NT2/D1 (cell line): ENCODE measurements around the gene OR5B21.

Source experiments
- DNase-seq: peaks from one replicate; pipeline ENCODE4 v3.0.0-alpha.2; 2011; ENCODE audit warnings: low read depth, low spot score
- H3K27me3 ChIP-seq: 2 replicates; pipeline ENCODE4 v1.6.0; 2011; ENCODE audit warnings: mild to moderate bottlenecking; ENCODE audit not compliant: insufficient read length, insufficient read depth
- H3K36me3 ChIP-seq: 2 replicates; pipeline ENCODE4 v1.6.1; 2011; ENCODE audit warnings: mild to moderate bottlenecking, low read length, mixed read lengths; ENCODE audit not compliant: insufficient read depth, insufficient read length
- H3K4me1 ChIP-seq: 2 replicates; pipeline ENCODE4 v1.5.1; 2011; ENCODE audit not compliant: insufficient read depth, insufficient read length
- H3K4me3 ChIP-seq: 2 replicates; pipeline ENCODE4 v1.5.1; 2011; ENCODE audit warnings: low read depth; ENCODE audit not compliant: insufficient read length
- H3K9ac ChIP-seq: 2 replicates; pipeline ENCODE4 v1.6.0; 2011; ENCODE audit warnings: low read depth; ENCODE audit not compliant: insufficient read length
- H3K9me3 ChIP-seq: 2 replicates; pipeline ENCODE4 v1.5.1; 2011; ENCODE audit warnings: mild to moderate bottlenecking, low read length; ENCODE audit not compliant: insufficient read depth
- SUZ12 ChIP-seq: IDR thresholded peaks from 2 replicates; pipeline ENCODE4 v1.6.1; 2011; ENCODE audit not compliant: insufficient read length, insufficient read depth; ENCODE audit errors: extremely low read depth
- YY1 ChIP-seq: IDR thresholded peaks from 2 replicates; pipeline ENCODE4 v1.6.1; 2011; ENCODE audit not compliant: insufficient read length, insufficient read depth
- ZNF274 ChIP-seq: IDR thresholded peaks from 2 replicates; pipeline ENCODE4 v1.6.1; 2011; ENCODE audit warnings: mild to moderate bottlenecking, low read depth, low read length

OR5B21 gene

GRCh38 chr11:58506935-58507334 lies 970 bp downstream of the OR5B21 start:
- no peak overlapping the region for H3K9ac ChIP-seq
- no peaks in the 10 kb centered on the region for H3K9me3 ChIP-seq
- no peak overlapping the region for H3K4me3 ChIP-seq
- H3K4me1 ChIP-seq, result no peaks in the 10 kb centered on the region
- H3K36me3 ChIP-seq, result no peaks in the 10 kb centered on the region
- no peak for DNase-seq
- no peaks in the 10 kb centered on the region for H3K27me3 ChIP-seq
- TF ChIP-seq SUZ12, result no peak
- no peak for TF ChIP-seq YY1
- no peak for TF ChIP-seq ZNF274

- TF ChIP-seq YY1, result no peak
- no peak for TF ChIP-seq SUZ12
- TF ChIP-seq ZNF274, result no peak
- H3K27me3 ChIP-seq, result no peaks in the 10 kb centered on the region
- no peak for DNase-seq
- H3K36me3 ChIP-seq, result no peaks in the 10 kb centered on the region
- no peak overlapping the region for H3K9ac ChIP-seq
- no peaks in the 10 kb centered on the region for H3K4me1 ChIP-seq
- no peaks in the 10 kb centered on the region for H3K9me3 ChIP-seq
- H3K4me3 ChIP-seq, result no peak overlapping the region
These were observed 2.1 kb downstream of the OR5B21 start for GRCh38 chr11:58505849-58506248.

- no peaks in the 10 kb centered on the region for H3K4me1 ChIP-seq
- no peak for DNase-seq
- H3K9me3 ChIP-seq, result no peaks in the 10 kb centered on the region
- no peaks in the 10 kb centered on the region for H3K27me3 ChIP-seq
- no peaks in the 10 kb centered on the region for H3K36me3 ChIP-seq
- no peak overlapping the region for H3K4me3 ChIP-seq
- TF ChIP-seq SUZ12 (no peak), ZNF274 (no peak), YY1 (no peak)
- H3K9ac ChIP-seq, result no peak overlapping the region
These were observed 3.7 kb downstream of the OR5B21 start for GRCh38 chr11:58504232-58504631.

GRCh38 chr11:58503361-58503856 lies 4.5 kb downstream of the OR5B21 start:
- Histone ChIP-seq H3K4me1 (no peaks in the 10 kb centered on the region), H3K27me3 (no peaks in the 10 kb centered on the region), H3K9me3 (no peaks in the 10 kb centered on the region), H3K4me3 (no peak overlapping the region), H3K9ac (no peak overlapping the region), H3K36me3 (no peaks in the 10 kb centered on the region)
- TF ChIP-seq ZNF274 (no peak), SUZ12 (no peak), YY1 (no peak)
- no peak for DNase-seq

- Histone ChIP-seq H3K9ac (no peak overlapping the region), H3K9me3 (no peaks in the 10 kb centered on the region), H3K4me3 (no peak overlapping the region), H3K36me3 (no peaks in the 10 kb centered on the region), H3K27me3 (no peaks in the 10 kb centered on the region), H3K4me1 (no peaks in the 10 kb centered on the region)
- TF ChIP-seq ZNF274 (no peak), YY1 (no peak), SUZ12 (no peak)
- no peak for DNase-seq
These were observed 5.9 kb downstream of the OR5B21 start for GRCh38 chr11:58502004-58502403.

- TF ChIP-seq SUZ12, result no peak
- no peak for TF ChIP-seq ZNF274
- TF ChIP-seq YY1, result no peak
- Histone ChIP-seq H3K4me3 (no peak overlapping the region), H3K9ac (no peak overlapping the region), H3K9me3 (no peaks in the 10 kb centered on the region), H3K4me1 (no peaks in the 10 kb centered on the region), H3K27me3 (no peaks in the 10 kb centered on the region), H3K36me3 (no peaks in the 10 kb centered on the region)
- no peak for DNase-seq
These were observed 9.4 kb downstream of the OR5B21 start for GRCh38 chr11:58498464-58498863.

- DNase-seq, result no peak
- Histone ChIP-seq H3K9ac (no peak overlapping the region), H3K27me3 (no peaks in the 10 kb centered on the region), H3K4me3 (no peak overlapping the region), H3K36me3 (no peaks in the 10 kb centered on the region), H3K4me1 (no peaks in the 10 kb centered on the region), H3K9me3 (no peaks in the 10 kb centered on the region)
- TF ChIP-seq SUZ12, result no peak
- TF ChIP-seq ZNF274, result no peak
These were observed 10.0 kb downstream of the OR5B21 start for GRCh38 chr11:58497951-58498350.

- H3K9me3 ChIP-seq, result no peaks in the 10 kb centered on the region
- no peak overlapping the region for H3K9ac ChIP-seq
- TF ChIP-seq ZNF274, result no peak
- no peak overlapping the region for H3K4me3 ChIP-seq
- no peak for DNase-seq
- no peaks in the 10 kb centered on the region for H3K4me1 ChIP-seq
- no peaks in the 10 kb centered on the region for H3K27me3 ChIP-seq
- no peaks in the 10 kb centered on the region for H3K36me3 ChIP-seq
These were observed 12.0 kb downstream of the OR5B21 start for GRCh38 chr11:58495906-58496305.
